GM18517 (cell line): Measurements from ENCODE around the gene COX7A2.

Experiments
- ATAC-seq: cut with Tn5 transposase; IDR thresholded peaks from one replicate; pipeline ENCODE4 v1.9.1; 2021; ENCODE audit warnings: mild to moderate bottlenecking, moderate library complexity; ENCODE audit not compliant: unreplicated experiment

COX7A2 gene

GRCh38 chr6:75222261-75222660, 21.3 kb downstream of the COX7A2 start:
- no peak for ATAC-seq

- ATAC-seq = no peak
Measured at GRCh38 chr6:75221116-75221515, 22.5 kb downstream of the COX7A2 start.

- ATAC-seq = no peak
Measured at GRCh38 chr6:75220357-75220756, 23.2 kb downstream of the COX7A2 start.

- no peak for ATAC-seq
Measured at GRCh38 chr6:75219263-75219662, 24.3 kb downstream of the COX7A2 start.

- no peak for ATAC-seq
Measured at GRCh38 chr6:75217193-75217592, 26.4 kb downstream of the COX7A2 start.

GRCh38 chr6:75215291-75215690, 28.3 kb downstream of the COX7A2 start:
- no peak for ATAC-seq

- ATAC-seq = no peak
Measured at GRCh38 chr6:75213732-75214131, 29.9 kb downstream of the COX7A2 start.

- ATAC-seq = no peak
Measured at GRCh38 chr6:75213112-75213511, 30.5 kb downstream of the COX7A2 start.

GRCh38 chr6:75211920-75212590, 31.5 kb downstream of the COX7A2 start:
- no peak for ATAC-seq

GRCh38 chr6:75210885-75211739, 32.5 kb downstream of the COX7A2 start:
- ATAC-seq = no peak

GRCh38 chr6:75209184-75209723, 34.3 kb downstream of the COX7A2 start:
- no peak for ATAC-seq

- peak; percentile 76 for ATAC-seq
Measured at GRCh38 chr6:75208298-75209183, 35.1 kb downstream of the COX7A2 start.

GRCh38 chr6:75206576-75207342, 36.8 kb downstream of the COX7A2 start:
- no peak for ATAC-seq

GRCh38 chr6:75205776-75206575, 37.6 kb downstream of the COX7A2 start, which contains the start of gene COL12A1:
TSS of gene COL12A1 (minus strand) at chr6:75206053. CDS start at chr6:75202792, 3,261 bp downstream.
- ATAC-seq = no peak

GRCh38 chr6:75204959-75205775, 38.4 kb downstream of the COX7A2 start:
- ATAC-seq = no peak

- no peak for ATAC-seq
Measured at GRCh38 chr6:75204217-75204958, 39.2 kb downstream of the COX7A2 start.

GRCh38 chr6:75203721-75204120, 39.9 kb downstream of the COX7A2 start:
- ATAC-seq = no peak

GRCh38 chr6:75202676-75203131, 40.9 kb downstream of the COX7A2 start:
- no peak for ATAC-seq
